ENCODE data around the gene LSAMP.

The LSAMP gene

DNA sequence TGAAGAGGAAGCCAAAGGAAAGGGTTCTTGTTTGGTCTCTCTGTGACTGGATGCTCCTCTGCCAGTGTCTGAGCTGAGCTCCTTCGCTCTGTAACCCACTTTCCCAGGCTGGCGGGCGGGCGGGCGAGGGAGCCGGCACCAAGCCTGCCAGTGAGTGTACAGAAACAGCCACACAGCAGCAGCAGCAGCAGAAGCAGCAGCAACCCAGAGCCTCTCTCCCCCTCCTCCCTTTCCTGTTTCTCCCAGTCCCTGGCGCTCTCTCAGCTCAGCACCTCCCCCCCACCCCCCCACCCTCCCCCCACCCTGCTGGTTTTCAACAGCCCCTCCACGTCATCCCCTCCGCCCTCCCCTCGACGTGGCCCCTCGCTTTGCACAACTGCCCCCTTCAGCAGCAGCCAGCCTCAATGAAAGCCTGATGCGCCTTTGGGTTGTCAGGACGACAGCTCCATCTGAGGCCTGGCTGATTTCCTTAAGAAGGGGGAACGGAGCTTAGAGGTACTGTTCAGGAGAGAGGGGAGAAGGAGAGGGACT, at the start of gene LSAMP:
Gene LSAMP (minus strand): TSS at position 177 of the 531 bp plus-strand sequence.
- peak; percentile 46 for DNase-seq

DNA sequence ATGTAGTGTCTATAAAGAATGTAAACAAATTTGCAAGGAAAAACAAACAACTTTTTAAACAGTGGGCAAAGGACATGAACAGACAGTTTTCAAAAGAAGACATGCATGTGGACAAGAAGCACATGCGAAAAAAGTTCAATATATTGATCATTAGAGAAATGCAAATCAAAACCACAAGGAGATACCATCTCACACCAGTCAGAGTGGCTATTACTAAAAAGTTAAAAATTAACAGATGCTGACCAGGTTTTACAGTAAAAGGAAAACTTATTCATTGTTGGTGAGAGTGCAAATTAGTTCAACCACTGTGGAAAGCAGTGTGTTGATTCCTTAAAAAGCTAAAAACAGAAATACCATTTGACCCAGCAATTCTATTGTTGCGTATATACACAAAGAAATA, 47.1 kb upstream of the LSAMP start:
- DNase-seq: no peak

DNA sequence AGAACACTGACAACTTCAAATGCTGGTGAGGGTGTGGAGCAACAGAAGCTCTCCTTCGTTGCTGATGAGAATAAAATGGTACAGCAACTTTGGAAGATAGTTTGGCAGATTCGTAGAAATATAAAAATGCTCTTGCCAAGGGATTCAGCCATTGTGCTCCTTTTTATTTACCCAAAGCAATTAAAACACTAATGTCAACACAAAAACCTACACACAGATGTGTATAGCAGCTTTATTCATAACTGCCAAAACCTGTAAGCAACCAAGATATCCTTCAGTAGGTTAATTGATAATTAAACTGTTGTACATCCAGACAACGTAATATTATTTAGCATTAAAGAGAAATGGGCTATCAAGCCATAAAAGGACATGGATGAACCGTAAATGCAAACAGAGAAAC, 37.8 kb upstream of the LSAMP start:
- DNase-seq: peak; percentile 54

DNA sequence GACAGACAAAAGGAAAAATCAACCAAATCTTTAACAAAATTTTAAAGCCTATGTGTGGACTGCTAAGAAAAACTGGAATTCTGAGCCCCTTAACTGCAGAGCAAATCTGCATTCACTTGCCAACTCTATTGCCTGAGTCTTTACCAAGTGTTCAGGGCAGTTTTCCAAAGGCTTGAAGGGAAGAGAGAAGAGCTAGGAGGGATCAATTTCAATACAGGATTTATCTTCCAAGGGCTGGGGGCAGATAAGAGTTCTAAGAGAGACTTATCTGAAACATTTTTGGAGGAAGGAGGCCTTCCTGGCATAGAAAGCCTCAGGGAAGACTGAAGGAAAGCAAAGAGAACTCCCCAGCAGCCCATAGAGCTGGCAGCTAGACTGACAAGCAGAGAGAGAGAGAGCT, 31.4 kb upstream of the LSAMP start:
- no peak for DNase-seq

DNA sequence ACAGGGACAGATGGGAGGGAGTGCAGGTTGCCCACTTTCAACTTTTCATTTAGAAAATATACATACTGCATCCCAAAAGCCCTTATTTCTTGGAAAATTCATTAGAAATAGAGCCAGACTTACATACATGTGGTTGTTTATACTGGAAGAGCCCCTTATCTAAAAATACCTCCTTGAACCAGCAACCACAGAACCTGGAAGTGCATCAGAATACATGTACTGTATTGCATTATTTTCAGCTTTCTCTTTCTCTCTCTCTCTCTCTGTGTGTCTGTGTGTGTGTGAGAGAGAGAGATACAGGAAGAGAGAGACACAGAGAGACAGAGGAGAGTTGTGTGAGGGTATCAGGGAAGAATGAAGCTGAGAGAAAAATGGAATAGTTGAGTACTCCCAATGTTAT, 29.5 kb upstream of the LSAMP start:
- peak; percentile 60 for DNase-seq

DNA sequence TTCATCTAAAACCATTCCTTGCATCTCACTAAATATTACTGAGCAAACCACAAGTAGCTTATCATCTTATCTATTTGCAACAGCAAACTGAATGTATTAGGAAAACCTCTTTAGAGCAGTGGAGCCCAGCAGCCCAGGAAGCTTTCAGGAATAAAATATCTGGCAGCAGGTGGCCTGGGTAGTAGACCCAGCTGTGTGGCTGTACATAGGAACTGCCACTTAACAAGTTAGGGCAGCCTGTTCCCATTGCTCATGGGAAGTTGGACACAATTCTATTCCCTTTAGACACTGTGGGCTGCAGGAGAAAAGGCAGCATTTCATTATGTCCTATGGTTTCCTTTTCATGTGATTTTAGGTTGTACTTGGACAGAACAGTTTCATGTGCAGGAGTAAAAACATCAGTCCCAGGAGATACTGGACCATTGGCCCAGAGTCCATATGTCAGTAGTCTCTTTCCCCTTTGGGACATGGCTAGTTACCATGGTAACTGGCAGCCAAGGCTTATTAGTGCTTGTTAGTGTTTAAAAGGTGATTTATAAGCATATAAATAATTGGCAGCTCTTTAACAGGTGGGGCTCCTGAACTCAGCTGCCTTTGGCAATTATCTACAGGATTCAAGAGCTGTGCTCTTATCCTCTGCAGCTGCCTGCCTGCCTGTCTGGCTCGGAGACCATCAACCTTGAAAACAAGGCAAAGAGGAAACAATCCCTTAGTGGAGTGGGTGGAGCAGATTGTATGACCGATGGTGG, 28.9 kb upstream of the LSAMP start:
- DNase-seq: peak; percentile 97

DNA sequence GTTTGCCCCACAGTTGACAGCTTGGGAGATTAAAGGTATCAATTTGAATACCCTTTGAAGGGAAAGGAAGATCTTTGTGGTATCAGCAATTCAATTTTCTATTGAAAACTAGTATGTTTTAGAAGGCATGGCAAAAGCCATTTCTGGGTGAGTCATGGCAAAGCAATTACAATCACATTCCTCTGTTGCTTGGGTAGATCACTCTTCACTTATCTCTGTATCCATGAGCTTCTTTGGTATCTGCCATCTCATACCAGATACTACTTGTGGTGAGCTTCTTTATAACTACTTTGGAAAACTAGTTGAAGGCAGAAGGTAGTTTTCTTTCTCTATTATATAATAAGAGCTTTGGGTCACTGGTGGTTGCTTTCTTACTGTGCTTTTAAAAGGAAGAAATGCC, 28.3 kb upstream of the LSAMP start:
- DNase-seq: no peak

DNA sequence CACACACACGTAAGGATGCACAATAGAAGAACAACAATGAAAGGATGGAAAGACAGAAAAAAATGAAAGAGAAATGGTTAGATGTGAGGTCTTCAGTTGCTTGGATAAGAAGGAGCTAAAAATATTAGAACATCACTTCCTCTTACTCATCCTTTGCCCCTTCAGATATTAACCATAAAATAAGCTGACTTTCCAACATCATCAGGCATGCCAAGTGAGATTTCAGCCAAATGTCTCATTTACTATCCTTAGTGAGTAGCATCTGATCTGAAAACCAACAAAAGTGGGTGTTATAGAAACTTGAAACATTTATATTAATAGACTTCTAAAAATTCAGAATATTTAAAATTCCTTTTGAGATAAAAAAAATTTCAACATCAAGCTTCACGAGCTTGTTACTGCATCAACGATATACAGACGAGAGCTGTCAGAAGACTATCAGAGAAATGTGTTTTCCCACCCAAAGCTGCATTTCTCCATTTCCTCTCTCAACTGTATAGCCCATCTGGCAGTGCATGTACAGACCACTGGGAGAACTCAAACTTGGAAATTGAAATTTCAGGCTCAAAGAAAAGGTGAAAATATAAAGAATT, 25.4 kb upstream of the LSAMP start:
- no peak for DNase-seq

DNA sequence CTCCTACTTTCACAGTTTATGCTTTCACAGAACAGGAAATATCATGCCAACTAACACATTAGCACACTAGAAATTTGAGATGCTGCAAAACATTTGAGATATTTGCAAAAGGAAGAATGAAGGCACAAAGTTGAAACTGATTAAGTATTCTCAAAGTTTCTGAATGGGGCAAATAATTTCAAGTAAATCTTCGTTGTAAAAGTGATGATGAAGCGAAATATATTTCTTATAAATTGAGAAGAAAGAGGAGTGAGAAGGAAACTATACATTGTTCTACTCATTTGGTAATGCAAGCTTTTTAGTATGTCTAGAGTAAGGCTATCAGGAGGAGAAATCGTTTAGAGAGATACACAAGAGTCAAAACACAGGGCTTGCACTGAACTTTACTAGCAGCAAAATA, 24.3 kb upstream of the LSAMP start:
- no peak for DNase-seq

DNA sequence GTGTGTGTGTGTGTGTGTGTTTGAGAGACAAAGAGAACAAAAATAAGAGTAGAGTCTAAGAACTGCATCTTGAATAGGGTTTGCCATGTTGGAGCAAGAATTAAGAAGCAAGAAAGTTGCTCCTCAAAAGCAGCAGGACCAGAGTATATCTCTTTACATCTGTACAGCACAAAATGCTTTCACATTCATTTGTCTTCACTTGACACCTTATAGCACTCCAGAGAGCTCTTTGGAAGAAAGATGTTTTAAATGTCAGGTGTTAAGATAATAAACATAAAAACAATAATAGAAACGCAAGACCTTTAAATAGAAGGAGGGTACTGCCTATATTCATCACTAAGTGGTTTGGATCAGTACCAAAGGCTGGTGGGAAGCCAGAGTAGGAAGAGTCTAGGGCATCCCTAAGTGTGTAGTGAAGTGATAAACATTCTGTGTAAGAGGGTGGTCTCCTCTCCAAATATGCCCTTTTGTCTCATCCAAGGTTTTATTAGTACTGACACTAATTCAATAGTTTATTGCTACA, 19.1 kb upstream of the LSAMP start:
- no peak for DNase-seq

DNA sequence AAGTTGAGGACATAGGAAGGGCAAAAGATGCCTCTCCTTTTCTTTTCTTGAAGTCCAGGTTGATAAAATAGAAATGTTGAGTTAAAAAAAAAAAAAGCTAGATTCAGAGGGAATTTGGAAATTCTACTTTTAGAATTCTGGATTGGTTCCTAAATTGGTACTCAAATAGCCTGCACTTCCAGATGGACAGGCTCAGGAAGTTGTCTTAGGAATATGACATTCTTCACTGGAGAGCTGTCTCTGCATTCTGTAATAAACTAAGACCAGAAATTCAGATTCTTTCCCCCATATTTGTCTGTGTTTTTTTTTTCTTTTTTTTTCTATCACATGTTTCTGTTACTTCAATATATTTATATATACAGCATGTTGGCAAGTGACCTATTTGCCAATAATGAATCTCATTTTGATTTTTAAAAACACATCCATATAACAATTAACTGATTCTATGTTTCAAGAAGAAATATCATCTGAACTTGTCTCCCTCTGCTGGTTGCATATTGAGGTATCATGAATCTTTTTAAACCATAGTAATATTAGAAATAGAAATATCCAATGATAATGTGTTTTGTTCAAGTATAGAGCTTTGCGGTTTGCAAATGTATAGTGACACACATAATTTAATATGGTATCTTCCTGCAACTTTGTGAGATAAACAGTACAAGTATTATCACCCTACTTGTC, 8.5 kb upstream of the LSAMP start:
- DNase-seq: no peak

DNA sequence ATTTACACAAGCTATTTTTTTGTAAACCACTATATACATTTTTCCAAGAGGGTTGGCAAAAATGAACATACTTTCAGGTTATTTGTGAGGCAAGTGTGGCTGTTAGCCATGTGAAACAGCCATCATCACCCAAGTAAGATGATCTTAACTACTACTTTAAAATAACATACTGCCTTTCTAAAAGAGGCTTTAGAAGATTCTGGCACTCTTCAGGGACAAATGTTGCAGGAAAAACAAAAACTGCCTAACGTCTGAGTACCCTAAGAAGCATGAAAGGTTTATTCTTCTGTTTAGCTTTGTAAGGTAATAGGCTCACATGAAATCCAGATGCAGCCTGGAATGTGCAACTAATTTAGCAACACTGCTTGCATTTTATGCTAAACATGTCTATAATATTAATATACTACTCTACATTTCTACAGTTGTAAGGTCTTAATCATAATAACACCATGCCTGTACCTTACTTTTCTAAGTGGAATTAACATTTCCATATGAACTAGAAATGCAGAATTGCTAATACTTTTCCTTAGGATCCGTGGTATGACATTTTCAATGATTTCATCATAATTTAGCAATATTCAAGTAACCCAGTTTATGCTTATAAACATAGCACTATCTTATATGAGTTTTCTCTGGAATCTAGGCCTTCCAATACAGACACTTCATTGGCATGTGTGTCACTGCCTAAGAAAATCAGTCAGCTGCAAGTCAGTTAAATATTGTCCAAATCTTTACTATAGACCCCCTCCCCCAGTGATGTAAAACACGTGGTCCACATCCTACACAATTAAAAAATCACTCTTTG, 4.5 kb upstream of the LSAMP start:
- DNase-seq: no peak

DNA sequence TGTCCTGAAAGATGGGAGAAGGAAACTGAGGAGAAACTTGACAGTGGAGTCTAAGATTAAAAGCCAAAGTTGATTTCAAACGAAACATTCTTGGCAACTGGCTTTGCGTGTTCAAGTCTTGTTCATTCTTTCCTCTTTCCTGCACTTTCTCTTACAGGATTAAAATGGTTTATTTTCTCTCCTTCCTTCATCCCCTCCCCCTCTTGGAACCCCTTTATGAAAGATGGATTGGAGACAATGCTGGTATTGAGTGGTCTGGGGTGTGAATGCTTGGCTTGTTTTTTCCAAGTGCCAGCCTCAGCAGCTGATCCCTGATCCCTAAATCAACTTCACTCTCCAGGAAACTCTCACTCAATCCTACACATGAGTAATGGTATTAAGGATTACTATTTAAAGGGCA, 703 bp upstream of the LSAMP start:
- DNase-seq: no peak

DNA sequence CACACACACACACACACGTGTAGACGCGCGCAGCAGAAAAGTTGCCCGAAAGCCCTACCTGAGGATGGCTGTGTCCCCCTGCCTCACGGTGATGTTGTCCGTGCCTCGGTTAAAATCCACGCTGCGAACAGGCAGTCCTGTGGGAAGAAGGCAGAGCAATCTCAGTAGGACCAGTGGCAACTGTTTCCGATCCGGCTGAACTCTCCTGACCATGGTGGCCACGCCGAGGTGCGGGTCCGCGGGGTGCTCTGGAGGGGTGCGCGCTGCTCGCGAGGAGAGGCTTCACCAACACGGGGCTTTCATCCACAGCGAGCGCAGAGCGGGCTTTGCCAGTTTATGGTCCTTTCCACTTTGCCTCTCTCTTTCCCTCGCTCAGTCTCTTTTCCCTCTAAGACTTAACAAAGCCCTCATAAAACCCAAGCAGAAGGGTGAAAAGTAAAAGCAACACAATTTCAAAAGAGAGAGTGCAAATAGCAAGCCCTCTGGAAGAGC, 422 bp downstream of the LSAMP start:
- no peak for DNase-seq

DNA sequence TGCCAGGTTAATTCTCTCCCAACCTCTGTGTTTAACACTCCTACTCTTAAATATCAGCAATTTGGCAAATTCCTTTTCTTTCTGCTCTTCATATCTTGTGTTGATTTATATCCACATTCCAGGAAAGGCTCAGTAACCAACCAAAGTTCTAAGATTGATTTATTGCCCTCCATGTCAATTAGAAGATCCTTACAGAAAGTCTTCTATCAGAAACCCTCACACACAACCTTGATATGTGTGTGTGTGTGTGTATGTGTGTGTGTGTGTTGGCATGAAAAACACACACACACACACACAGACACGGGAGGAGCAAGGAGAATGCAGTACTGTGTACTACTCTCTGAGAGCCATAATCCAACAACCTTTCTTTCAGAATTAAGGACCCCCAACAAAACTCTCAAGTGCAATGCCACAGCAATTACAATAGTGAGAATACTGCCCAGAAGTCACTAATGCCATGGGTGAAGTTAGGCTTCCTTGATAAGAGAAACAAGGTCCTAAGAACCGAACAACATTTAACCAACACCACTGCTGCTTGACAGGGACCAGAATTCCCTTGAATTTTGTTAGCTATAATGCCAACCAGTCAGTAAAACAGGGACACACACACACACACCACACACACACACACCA, 1.1 kb downstream of the LSAMP start:
- DNase-seq: no peak

DNA sequence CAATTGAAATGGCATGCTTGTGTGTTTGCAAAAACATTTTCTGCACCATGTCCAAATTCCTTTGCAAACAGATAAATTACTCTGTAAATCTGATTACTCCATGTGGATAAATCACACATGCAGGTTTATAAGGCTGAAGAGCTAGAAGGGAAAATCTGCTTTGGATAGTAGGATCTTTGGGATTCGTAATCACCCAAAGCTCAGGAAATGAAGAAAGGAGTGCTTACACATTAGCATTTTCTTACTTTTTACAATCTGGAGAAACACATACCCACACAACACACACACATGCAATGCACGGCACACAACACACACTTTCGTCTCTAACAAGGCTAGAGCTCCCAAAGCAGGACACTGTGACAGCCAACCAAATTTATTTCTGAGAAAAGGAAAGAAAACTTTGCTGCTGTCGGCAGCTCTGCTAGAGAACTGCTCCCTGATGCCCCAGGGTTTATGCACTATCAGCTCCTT, 2.1 kb downstream of the LSAMP start:
- no peak for DNase-seq

DNA sequence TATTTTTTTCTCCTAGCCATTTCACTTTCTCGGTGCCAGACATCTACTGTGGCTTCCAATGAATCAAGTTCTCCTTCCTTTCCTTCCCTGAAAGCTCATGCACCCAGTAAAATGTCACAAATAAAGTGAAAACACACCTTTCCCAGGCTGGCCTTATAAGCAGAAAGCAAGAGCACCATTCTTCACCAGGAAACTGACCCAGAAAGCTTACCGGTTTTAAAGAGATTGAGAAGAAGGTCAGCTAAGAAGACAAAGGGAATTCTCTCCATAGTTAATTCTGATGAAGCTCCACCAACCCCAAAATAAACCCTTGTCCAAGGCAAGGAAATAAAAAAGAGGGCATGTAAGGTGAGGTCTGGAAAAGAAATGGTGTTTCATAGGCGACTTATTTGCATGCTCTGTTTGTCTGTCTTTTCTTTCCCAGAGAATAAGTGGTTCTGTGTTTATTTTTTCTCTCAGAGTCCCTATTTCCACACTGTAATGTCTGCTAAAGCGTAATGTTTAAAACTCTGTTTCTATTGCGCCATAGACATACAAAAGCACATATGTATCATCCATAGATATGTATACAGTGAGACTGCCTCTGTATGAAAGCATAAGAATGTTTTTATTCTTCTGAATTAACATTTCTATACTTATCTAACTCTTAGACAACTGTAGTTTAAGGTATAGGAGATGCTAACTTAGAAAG, 2.8 kb downstream of the LSAMP start:
- no peak for DNase-seq

DNA sequence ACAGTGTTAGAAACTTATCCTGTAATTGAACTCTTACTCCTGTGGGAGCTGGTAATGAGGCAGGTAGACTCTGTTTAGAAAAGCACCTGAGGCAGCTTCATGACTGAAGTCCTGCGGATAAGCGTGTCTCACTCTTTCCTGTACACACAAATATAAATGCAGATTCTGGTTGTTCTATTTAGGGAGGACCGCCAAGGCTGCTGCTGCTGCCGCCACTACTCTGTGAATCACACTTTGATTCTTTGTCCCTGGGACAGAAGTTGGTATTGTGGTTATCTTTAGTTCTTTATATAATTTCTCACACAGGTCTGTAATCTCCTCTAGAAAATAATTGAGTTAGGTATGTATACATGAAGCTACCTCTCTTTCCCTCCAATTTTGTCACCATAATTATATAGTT, 3.6 kb downstream of the LSAMP start:
- no peak for DNase-seq

DNA sequence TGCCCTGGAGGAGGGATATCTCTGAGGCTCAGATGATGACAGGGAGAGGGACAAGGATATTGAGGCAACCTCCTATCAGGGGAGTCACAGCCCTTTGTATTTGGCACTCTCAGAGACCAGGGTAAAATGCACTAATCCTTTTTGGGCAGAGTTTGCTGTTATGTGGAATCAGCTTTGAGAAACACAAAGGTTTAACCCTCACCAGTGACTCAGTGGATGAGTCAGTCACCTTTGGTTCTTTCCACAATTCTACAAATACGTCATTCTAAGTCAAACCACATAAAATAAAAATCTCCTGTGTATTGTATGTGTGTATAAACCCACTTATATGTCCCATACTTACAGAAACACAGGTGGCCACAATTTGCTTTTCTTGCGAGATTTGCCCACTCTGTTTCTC, 5.1 kb downstream of the LSAMP start:
- no peak for DNase-seq

DNA sequence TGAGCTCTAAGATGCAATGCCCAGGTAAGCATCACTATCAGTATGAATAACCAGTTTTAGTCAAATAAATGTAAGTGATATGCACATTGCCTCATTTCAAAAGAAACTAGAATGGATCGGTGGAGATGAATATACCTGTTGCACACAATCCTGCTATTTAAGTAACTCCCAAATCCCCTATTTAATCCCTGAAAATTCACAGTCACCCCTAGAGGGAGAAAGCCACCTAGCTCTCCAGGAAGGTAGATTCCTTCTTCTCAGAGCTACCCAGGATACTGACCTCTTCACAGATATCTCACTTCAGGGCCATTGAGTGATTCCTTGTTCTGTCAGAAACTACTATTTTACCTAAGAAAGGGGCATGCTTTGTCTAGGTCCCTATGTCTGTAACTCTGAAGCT, 11.7 kb downstream of the LSAMP start:
- DNase-seq: no peak

DNA sequence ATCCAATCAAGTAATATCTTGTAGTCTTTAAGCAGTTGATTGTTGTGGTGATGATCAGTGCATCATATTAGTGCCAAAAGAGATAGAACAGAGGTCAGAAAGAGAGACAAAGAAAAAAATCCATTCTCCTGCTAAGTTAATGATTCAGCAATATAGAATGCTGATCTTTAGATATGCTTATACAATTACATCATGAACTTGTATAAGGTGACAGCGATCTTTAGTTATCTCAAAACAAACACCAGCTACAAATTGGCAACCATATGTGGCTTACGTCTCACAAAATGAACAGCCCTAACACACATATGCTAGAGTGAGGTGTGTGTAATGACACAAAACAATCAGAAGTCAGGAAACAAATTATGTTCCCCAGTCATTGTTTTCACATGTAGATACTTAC, 12.5 kb downstream of the LSAMP start:
- DNase-seq: no peak
